ENCODE data around the gene LDLRAD2.
"Not testable (repeated sequence)": the region's sequence is repeated elsewhere in the genome, so short reads cannot be mapped to it uniquely, and the experiment has no call there.

The LDLRAD2 gene, protein sequence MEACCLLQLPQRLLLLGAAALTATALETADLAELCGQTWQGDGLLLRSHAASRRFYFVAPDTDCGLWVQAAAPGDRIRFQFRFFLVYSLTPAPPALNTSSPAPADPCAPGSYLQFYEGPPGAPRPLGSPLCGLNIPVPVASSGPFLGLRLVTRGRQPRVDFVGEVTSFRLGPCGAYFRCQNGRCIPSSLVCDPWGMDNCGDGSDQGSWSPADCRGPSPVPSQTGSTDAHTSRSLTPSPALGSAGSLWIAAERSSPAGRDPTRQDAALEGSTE

DNA sequence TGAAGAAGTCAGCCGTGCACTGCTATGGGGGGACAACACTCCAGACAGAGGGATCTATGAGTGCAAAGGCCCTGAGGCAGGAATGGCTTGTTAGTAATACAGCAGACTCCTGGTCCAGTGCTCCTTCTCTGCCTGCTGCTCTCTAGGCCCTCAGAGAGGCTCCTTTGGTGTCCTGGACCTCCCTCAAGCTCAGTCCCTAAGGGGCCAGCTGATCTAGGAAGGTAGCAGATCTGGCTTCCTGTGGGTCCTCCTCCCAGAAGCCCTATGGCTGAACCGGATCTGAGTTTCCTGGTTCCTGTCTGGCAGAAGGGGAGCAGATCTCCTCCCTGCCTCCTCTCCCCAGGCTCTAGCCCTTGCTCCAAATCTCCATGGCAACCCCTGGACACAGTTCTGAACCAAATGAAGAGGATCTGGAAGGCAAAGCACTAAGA, at the start of gene LDLRAD2:
Gene LDLRAD2, plus strand, starts transcription at position 391 of the 431 bp plus-strand sequence. CDS start 187 bp downstream, outside the sequence.
- DNase-seq: no peak
- in situ Hi-C loops (cut with HindIII; ENCODE audit: low pct_ligation_motif_present, low pct_unique_long_range_greater_than_20kb, low sequenced_read_pairs): no loop called here

DNA sequence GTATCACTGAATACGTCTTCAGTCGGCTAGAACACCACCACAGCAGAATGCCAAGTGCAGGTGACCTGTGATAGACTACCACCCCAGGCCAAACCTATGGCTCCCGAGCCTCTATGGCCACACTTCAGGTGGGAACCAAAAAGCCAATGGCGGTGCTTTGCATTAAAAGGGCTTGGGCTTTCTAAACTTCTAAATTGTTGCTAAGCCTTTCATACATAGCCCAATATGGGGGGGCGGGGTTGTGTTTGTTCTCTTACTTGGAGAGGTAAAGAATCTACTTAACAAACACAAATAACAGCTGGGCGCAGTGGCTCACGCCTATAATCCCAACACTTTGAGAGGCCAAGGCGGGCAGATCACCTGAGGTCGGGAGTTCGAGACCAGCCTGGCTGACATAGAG, 48.8 kb upstream of the LDLRAD2 start:
- in situ Hi-C loops (cut with HindIII; ENCODE audit: low pct_ligation_motif_present, low pct_unique_long_range_greater_than_20kb, low sequenced_read_pairs): no loop called here
- no peak for DNase-seq

DNA sequence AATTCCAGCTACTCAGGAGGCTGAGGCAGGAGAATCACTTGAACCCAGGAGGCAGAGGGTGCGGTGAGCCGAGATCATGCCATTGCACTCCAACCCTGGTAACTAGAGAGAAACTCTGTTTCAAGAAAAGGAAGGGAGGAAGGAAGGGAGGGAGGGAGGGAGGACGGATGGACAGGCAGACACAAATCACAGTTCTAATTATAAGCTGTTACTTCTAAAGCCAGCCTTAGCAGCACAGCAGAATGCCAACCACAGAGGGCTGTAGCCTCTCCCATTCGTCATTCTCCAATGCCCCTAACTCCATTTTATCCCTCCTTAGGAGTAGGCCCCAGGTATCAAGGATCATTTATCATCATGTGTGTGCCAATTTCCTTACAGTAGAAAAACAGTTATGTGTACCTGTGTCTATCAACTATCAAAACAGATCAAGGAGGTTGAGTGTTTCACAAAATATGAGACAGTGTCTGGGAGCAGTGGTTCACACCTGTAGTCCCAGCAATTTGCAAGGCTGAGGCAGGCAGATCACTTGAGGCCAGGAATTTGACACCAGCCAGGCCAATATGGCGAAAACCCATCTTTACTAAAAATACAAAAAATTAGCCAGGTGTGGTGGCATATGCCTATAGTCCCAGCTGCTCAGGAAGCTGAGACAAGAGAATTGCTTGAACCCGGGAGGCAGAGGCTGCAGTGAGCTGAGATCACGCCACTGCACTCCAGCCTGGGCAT, 48.2 kb upstream of the LDLRAD2 start:
- DNase-seq: no peak
- in situ Hi-C loops (cut with HindIII; ENCODE audit: low pct_ligation_motif_present, low pct_unique_long_range_greater_than_20kb, low sequenced_read_pairs): no loop called here

DNA sequence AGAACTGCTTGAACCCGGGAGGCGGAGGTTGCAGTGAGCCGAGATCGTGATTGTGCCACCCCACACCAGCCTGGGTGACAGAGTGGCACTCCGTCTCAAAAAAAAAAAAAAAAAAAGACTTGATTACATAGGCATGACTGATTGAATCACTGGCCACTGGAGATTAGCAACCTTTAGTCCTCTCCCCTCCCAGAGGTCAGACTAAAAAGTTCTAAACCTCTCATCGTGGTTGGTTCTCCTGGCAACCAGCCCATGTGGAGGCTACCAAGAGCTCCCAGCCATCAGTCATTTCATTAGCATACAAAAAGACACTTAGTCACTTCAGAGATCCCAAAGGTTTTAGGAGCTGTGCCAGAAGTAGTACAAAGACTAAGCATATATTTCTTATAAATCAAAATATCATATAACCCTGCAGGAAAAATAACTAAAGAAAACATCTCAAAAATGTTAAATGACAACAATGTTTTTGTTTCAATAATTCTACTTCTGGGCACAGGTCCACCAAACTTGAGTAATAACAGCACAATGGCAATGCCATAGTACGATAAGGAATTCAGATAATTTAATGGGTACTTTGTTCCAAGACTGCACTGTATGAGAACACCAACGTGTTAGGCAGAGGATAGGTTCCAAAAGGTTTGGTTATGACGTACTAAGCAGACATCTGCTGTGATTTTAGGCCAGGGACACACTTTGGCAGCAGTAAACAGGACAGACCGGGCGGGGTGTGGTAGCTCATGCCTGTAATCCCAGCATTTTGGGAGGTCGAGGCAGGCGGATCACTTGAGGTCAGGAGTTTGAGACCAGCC, 47.2 kb upstream of the LDLRAD2 start:
- peak; percentile 58 for DNase-seq

GRCh38 chr1:21766210-21766609, 45.9 kb upstream of the LDLRAD2 start:
- in situ Hi-C loops (cut with HindIII; ENCODE audit: low pct_ligation_motif_present, low pct_unique_long_range_greater_than_20kb, low sequenced_read_pairs): no loop called here
- DNase-seq: no peak

More for the DNA sequence above, 47.2 kb upstream of the LDLRAD2 start:
- in situ Hi-C loops (cut with HindIII; ENCODE audit: low pct_ligation_motif_present, low pct_unique_long_range_greater_than_20kb, low sequenced_read_pairs): no loop called here

DNA sequence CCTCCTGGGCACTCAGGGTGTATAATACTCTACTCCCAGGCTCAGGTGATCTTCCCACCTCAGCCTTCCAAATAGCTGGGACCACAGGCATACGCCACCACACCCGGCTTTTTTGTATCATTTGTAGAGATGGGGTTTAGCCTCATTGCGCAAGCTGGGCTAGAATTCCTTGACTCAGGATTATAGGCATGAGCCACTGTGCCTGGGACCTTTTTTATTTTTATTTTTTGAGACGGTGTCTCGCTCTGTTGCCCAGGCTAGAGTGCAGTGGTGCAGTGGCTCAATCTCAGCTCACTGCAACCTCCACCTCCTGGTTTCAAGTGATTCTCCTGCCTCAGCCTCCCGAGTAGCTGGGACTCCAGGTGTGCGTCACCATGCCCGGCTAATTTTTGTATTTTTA, 45.0 kb upstream of the LDLRAD2 start:
- DNase-seq; in situ Hi-C loops (cut with HindIII; ENCODE audit: low pct_ligation_motif_present, low pct_unique_long_range_greater_than_20kb, low sequenced_read_pairs): not testable (repeated sequence)

- DNase-seq: no peak
- in situ Hi-C loops (cut with HindIII; ENCODE audit: low pct_ligation_motif_present, low pct_unique_long_range_greater_than_20kb, low sequenced_read_pairs): no loop called here
These were observed 41.9 kb upstream of the LDLRAD2 start for GRCh38 chr1:21770201-21770600.

GRCh38 chr1:21770602-21771001, 41.5 kb upstream of the LDLRAD2 start:
- in situ Hi-C loops (cut with HindIII; ENCODE audit: low pct_ligation_motif_present, low pct_unique_long_range_greater_than_20kb, low sequenced_read_pairs); DNase-seq: not testable (repeated sequence)

- DNase-seq; in situ Hi-C loops (cut with HindIII; ENCODE audit: low pct_ligation_motif_present, low pct_unique_long_range_greater_than_20kb, low sequenced_read_pairs): not testable (repeated sequence)
These were observed 40.4 kb upstream of the LDLRAD2 start for GRCh38 chr1:21771672-21772071.

DNA sequence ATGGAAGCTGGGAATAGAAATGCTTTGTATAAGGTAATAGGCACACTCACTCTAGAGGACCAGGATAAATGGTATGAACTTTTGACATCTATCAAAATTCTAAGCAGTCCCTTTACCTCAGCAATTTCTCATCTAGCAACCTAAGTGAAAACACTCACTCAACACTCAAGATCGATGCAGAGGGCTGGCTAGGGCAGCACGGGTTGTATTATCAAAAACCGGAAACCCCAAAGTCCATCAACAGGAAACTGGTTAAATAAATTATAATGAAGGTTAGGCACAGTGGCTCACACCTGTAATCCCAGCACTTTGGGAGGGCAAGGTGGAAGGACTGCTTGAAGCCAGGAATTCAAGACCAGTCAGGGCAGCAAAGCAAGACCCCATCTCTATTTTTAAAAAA, 38.5 kb upstream of the LDLRAD2 start:
- in situ Hi-C loops (cut with HindIII; ENCODE audit: low pct_ligation_motif_present, low pct_unique_long_range_greater_than_20kb, low sequenced_read_pairs): no loop called here
- no peak for DNase-seq

DNA sequence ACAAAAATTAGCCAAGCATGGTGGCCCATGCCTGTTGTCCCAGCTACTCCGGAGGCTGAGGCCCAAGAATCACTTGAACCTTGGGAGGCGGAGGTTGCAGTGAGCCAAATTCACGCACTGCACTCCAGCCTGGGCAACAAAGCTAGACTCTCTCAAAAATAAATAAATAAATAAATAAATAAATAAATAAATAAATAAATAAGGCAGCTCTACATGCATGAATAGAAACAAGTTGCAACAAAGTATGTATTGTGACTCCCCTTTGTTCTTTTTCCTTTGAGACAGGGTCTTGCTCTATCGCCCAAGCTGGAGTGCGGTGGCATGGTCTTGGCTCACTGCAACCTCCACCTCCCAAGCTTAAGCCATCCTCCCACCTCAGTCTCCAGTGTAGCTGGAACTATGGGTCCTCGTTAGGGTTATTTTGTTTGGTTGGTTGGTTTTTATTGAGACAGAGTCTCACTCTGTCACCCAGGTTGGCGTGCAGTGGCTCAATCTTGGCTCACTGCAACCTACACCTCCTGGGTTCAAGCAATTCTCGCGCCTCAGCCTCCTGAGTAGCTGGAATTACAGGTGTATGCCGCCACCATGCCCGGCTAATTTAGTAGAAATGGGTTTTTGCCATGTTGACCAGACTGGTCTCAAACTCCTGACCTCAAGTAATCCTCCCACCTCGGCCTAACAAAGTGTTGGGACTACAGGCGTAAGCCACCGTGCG, 37.1 kb upstream of the LDLRAD2 start:
- in situ Hi-C loops (cut with HindIII; ENCODE audit: low pct_ligation_motif_present, low pct_unique_long_range_greater_than_20kb, low sequenced_read_pairs): no loop called here
- no peak for DNase-seq

GRCh38 chr1:21775550-21775914, 36.5 kb upstream of the LDLRAD2 start:
- DNase-seq: no peak

DNA sequence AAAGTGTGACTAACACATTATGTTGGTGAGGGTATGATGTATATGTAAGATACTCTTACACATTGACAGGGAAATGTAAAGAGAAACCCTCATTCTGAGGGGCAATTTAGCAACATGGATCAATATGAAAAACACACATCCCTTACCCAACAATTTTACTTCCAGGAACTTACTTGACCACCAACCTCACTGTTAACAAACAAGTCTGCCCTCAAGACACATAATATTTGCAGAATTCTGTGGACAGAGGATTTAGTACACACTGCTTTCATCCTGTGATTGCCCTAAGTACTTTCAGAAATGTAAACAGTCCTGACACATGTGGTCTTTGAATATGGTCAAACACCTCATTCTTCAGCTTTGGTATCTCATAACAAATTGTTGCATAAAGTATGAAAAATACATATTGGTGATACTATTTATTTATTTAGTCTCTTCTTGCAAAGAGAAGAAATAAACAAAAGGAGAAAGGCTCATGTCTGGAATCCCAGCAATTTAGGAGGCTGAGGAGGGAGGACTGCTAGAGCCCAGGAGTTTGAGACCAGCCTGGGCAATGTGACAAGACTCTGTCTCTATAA, 36.0 kb upstream of the LDLRAD2 start:
- no peak for DNase-seq
- in situ Hi-C loops (cut with HindIII; ENCODE audit: low pct_ligation_motif_present, low pct_unique_long_range_greater_than_20kb, low sequenced_read_pairs): no loop called here

More at GRCh38 chr1:21775550-21775914, 36.5 kb upstream of the LDLRAD2 start:
- in situ Hi-C loops (cut with HindIII; ENCODE audit: low pct_ligation_motif_present, low pct_unique_long_range_greater_than_20kb, low sequenced_read_pairs): no loop called here

- in situ Hi-C loops (cut with HindIII; ENCODE audit: low pct_ligation_motif_present, low pct_unique_long_range_greater_than_20kb, low sequenced_read_pairs); DNase-seq: not testable (repeated sequence)
These were observed 35.1 kb upstream of the LDLRAD2 start for GRCh38 chr1:21776925-21777324.

DNA sequence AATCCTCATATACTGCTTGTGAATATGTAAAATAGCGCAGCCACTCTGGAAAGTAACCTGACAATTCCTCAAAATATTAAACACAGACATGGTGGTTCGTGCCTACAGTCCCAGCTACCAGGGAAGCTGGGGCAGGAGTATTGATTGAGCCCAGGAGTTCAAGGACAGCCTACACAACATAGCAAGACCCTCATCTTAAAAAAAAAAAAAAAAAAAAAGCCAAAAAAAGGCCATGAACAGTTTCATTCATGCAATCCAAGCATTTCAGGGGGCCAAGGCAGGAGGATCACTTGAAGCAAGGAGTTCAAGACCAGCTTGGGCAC, 33.7 kb upstream of the LDLRAD2 start:
- in situ Hi-C loops (cut with HindIII; ENCODE audit: low pct_ligation_motif_present, low pct_unique_long_range_greater_than_20kb, low sequenced_read_pairs): no loop called here
- no peak for DNase-seq

- DNase-seq: no peak
- in situ Hi-C loops (cut with HindIII; ENCODE audit: low pct_ligation_motif_present, low pct_unique_long_range_greater_than_20kb, low sequenced_read_pairs): no loop called here
These were observed 32.2 kb upstream of the LDLRAD2 start for GRCh38 chr1:21779613-21780521.

DNA sequence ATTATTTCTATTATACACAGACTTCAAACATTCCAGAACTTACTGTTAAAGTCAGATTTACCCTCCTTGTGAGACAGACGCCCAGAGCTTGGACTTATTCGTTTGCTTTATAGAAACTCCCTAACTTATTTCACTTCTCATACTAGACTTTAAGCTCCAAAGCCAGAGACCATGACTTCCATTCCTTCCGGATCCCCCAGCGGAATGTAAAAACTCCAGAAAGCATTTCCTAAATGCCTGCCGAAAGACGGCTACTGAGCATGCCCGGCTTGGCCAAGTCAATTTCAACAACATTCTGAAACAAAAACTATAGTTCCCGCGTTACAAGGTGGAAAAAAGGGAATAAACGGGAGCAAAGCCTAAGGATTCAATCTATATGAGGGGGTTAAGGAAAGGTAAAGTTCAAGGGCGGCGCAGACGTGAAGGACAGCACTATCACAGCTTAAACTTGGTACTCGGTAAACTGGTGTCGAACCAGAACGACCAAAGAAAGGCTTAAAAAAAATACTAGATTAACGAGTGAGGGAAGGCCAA, 30.2 kb upstream of the LDLRAD2 start:
- in situ Hi-C loops (cut with HindIII; ENCODE audit: low pct_ligation_motif_present, low pct_unique_long_range_greater_than_20kb, low sequenced_read_pairs): no loop called here
- DNase-seq: peak; percentile 52

All from ACHN (cell line).